Left ventricle myocardium inferior (tissue), 1 donor: ENCODE measurements around the gene KCTD14. TPM values are rescaled to one million over a fixed set of nuclear protein-coding genes. Genes with fewer than 3 reads are reported as not detected.
"Not testable (repeated sequence)": the region's sequence is repeated elsewhere in the genome, so short reads cannot be mapped to it uniquely, and the experiment has no call there.

Source experiments
- DNase-seq: peaks from one replicate; pipeline ENCODE4 v3.0.0-alpha.2; 2020
- H3K27ac ChIP-seq: fragments of 200-600 bp; replicated peaks from 2 replicates; pipeline ENCODE4 v1.8.0; 2021
- H3K27me3 ChIP-seq: fragments of 200-600 bp; 2 replicates; pipeline ENCODE4 v1.8.0; 2021; ENCODE audit warnings: low read depth
- H3K36me3 ChIP-seq: fragments of 200-600 bp; 2 replicates; pipeline ENCODE4 v1.8.0; 2021
- H3K4me1 ChIP-seq: fragments of 200-600 bp; 2 replicates; pipeline ENCODE4 v1.8.0; 2021
- H3K4me3 ChIP-seq: fragments of 200-600 bp; 2 replicates; pipeline ENCODE4 v1.8.0; 2021; ENCODE audit warnings: mild to moderate bottlenecking, moderate library complexity
- H3K9me3 ChIP-seq: fragments of 200-600 bp; replicated peaks from 2 replicates; pipeline ENCODE4 v1.8.0; 2021
- CTCF ChIP-seq: fragments of 200-600 bp; IDR thresholded peaks from 2 replicates; pipeline ENCODE4 v1.8.0; 2021; ENCODE audit warnings: antibody characterized with exemption, mild to moderate bottlenecking, borderline replicate concordance
- intact Hi-C: fragments of 100-400 bp; cut with micrococcal nuclease; formaldehyde crosslinking; loops from one replicate; pipeline ENCODE4 v1.11.0; 2022
- total RNA-seq: library from RNA; stranded (reverse); fragmentation: NEBNext Ultra II Directional; extraction: Animal tissue kit (Norgen Biotek cat#: 25700); gene quantifications from one replicate; pipeline ENCODE4 v1.2.1, GENCODE V29; 2021
- donor health status: DM: no; HTN: yes; CAD: no; lungs with severe emphysema.

Gene KCTD14
- total RNA-seq, 1 donor from 2014 or later: 0.16 TPM

DNA sequence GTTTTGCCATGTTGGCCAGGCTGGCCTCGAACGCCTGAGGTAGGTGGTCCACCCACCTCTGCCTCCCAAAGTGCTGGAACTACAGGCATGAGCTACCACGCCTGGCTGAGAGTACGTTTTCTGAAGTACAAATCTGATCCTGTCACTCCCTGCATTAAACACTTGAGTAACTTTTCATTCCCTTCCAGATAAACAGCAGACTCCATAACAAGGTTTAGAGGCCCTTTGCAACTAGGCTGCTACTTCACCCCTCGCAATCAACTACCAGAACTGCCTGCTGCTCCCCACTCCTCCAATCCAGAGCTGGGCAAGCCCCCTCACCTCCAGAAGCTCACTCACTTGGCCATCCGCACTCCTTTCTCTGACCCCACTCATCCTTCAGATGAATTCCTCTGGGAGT is 1.5 kb downstream of the KCTD14 start:
- intact Hi-C loops: no loop called here
- Histone ChIP-seq H3K4me1 (peaks cover 8% of the 10 kb centered on the region), H3K4me3 (no peak overlapping the region), H3K9me3 (no peaks in the 10 kb centered on the region), H3K27me3 (peaks cover 17% of the 10 kb centered on the region), H3K27ac (no peak overlapping the region), H3K36me3 (no peaks in the 10 kb centered on the region)
- no peak for TF ChIP-seq CTCF
- no peak for DNase-seq

- no peak for TF ChIP-seq CTCF
- Histone ChIP-seq H3K4me3 (no peak overlapping the region), H3K4me1 (peaks cover 8% of the 10 kb centered on the region), H3K36me3 (no peaks in the 10 kb centered on the region), H3K27me3 (peaks cover 17% of the 10 kb centered on the region), H3K9me3 (no peaks in the 10 kb centered on the region), H3K27ac (no peak overlapping the region)
- no peak for DNase-seq
- intact Hi-C loops: no loop called here
Observed at GRCh38 chr11:78020246-78020645, 2.8 kb downstream of the KCTD14 start.

GRCh38 chr11:78019808-78020207 is 3.3 kb downstream of the KCTD14 start:
- Histone ChIP-seq H3K36me3 (no peaks in the 10 kb centered on the region), H3K27ac (no peak overlapping the region), H3K9me3 (no peaks in the 10 kb centered on the region), H3K4me3 (no peak overlapping the region), H3K4me1 (peaks cover 8% of the 10 kb centered on the region), H3K27me3 (peaks cover 17% of the 10 kb centered on the region)
- TF ChIP-seq CTCF: no peak
- intact Hi-C loops: no loop called here
- DNase-seq: no peak

- Histone ChIP-seq H3K36me3 (no peaks in the 10 kb centered on the region), H3K9me3 (no peaks in the 10 kb centered on the region), H3K27me3 (no peaks in the 10 kb centered on the region), H3K4me1 (no peaks in the 10 kb centered on the region), H3K27ac (no peak overlapping the region), H3K4me3 (no peak overlapping the region)
- TF ChIP-seq CTCF: no peak
- intact Hi-C loops: no loop called here
- no peak for DNase-seq
Observed at GRCh38 chr11:78015878-78016277, 7.2 kb downstream of the KCTD14 start.

DNA sequence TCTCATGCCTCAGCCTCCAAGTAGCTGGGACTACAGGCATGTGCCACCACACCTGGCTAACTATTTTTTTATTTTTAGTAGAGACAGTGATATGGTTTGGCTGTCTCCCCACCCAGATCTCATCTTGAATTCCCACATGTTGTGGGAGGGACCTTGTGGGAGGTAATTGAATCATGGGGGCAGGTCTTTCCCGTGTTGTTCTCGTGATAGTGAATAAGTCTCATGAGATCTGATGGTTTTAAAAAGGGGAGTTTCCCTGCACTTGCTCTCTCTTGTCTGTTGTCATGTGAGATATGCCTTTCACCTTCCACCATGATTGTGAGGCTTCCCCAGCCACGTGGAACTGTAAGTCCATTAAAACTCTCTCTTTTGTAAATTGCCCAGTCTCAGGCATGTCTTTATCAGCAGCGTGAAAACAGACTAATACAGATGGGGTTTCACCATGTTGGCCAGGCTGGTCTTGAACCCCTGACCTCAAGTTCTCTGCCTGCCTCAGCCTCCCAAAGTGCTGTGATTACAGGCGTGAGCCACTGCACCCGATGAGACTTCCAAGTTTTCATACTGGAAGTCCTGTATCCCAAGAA is 8.0 kb downstream of the KCTD14 start:
- H3K27ac ChIP-seq, intact Hi-C loops, H3K9me3 ChIP-seq, H3K4me3 ChIP-seq, H3K27me3 ChIP-seq, H3K36me3 ChIP-seq, H3K4me1 ChIP-seq, DNase-seq: not testable (repeated sequence)

- DNase-seq: no peak
- intact Hi-C loops: no loop called here
- Histone ChIP-seq H3K36me3 (no peaks in the 10 kb centered on the region), H3K9me3 (no peaks in the 10 kb centered on the region), H3K4me1 (no peaks in the 10 kb centered on the region), H3K4me3 (no peak overlapping the region), H3K27ac (no peak overlapping the region), H3K27me3 (no peaks in the 10 kb centered on the region)
- no peak for TF ChIP-seq CTCF
Observed at GRCh38 chr11:78011301-78011700, 11.8 kb downstream of the KCTD14 start.
